B cell (primary cell): Measurements from ENCODE around the gene EGFLAM. TPM values are rescaled to one million over a fixed set of nuclear protein-coding genes. Genes with fewer than 3 reads are reported as not detected.
"Not testable (repeated sequence)": the region's sequence is repeated elsewhere in the genome, so short reads cannot be mapped to it uniquely, and the experiment has no call there.

Source experiments
- ATAC-seq: fragments of 200-7000 bp; cut with Tn5 transposase; one replicate; pipeline ENCODE4 v1.10.0; 2021; ENCODE audit warnings: low read depth, mild to moderate bottlenecking, moderate number of reproducible peaks, moderate library complexity
- CTCF ChIA-PET: fragments of 350-600 bp; sonication (Branson Sonifier 250); formaldehyde crosslinking; loops from one replicate; lab custom pipeline; 2021; ENCODE audit warnings: antibody characterized with exemption, inconsistent platforms; lab: Charles Lee
- POLR2A ChIA-PET: fragments of 350-600 bp; sonication (Branson Sonifier 250); formaldehyde crosslinking; loops from one replicate; lab custom pipeline; 2021; ENCODE audit warnings: antibody characterized with exemption; lab: Charles Lee
- DNase-seq: peaks from one replicate; pipeline ENCODE4 v3.0.0; 2013
- H2AFZ ChIP-seq: 2 replicates; pipeline ENCODE4 v1.6.1; 2012; ENCODE audit warnings: mild to moderate bottlenecking, low read depth, low read length; ENCODE audit not compliant: insufficient read depth, poor library complexity, severe bottlenecking
- H3K27ac ChIP-seq, 2 donors: 1 replicate in 1 of 2; 2 replicates in 1 of 2; pipeline ENCODE4 v1.5.1; 2012 to 2013; ENCODE audit warnings: low read length in 2 of 2, mild to moderate bottlenecking in 2 of 2, moderate library complexity in 1 of 2
- H3K27me3 ChIP-seq, 4 experiments: fragments of 200-600 bp in 1 of 4; sonication (generic) in 1 of 4; replicated peaks in 1 of 4; 1 replicate in 2 of 4; 2 replicates in 2 of 4; pipeline versions ENCODE4 v1.6.1 to v1.7.0; 2013 to 2016; ENCODE audit warnings: low read length in 3 of 4, mild to moderate bottlenecking in 2 of 4, mixed read lengths in 1 of 4, moderate library complexity in 1 of 4; ENCODE audit not compliant: insufficient read depth in 4 of 4, control insufficient read depth in 3 of 4; ENCODE audit errors: control extremely low read depth in 1 of 4
- H3K36me3 ChIP-seq, 2 experiments: replicated peaks in 1 of 2; 1 replicate in 1 of 2; 2 replicates in 1 of 2; pipeline versions ENCODE4 v1.6.1 to v1.7.1; 2013; ENCODE audit warnings: low read length in 1 of 2; ENCODE audit not compliant: insufficient read depth in 2 of 2, control insufficient read depth in 1 of 2; ENCODE audit errors: control extremely low read depth in 1 of 2, extremely low read depth in 1 of 2
- H3K4me1 ChIP-seq, 2 donors: fragments of 200-600 bp in 1 of 2; sonication (generic) in 1 of 2; 1 replicate in 1 of 2; 2 replicates in 1 of 2; pipeline versions ENCODE4 v1.5.1 to v1.6.1; 2013 to 2017; ENCODE audit warnings: low read length in 2 of 2; ENCODE audit not compliant: control insufficient read depth in 2 of 2, insufficient read depth in 2 of 2
- H3K4me2 ChIP-seq: replicated peaks from 2 replicates; pipeline ENCODE3; 2012; ENCODE audit warnings: mild to moderate bottlenecking, low read depth, low read length; ENCODE audit not compliant: poor library complexity, severe bottlenecking
- H3K4me3 ChIP-seq, 5 experiments: fragments of 200-600 bp in 1 of 5; sonication (generic) in 1 of 5; 1 replicate in 3 of 5; 2 replicates in 2 of 5; pipeline versions ENCODE4 v1.5.1 to v1.7.0; 2011 to 2016; ENCODE audit warnings: low read length in 4 of 5, mild to moderate bottlenecking in 4 of 5, low read depth in 2 of 5, control low read depth in 1 of 5, moderate library complexity in 1 of 5; ENCODE audit not compliant: insufficient read depth in 1 of 5; ENCODE audit errors: control extremely low read depth in 1 of 5, extremely low read depth in 1 of 5
- H3K79me2 ChIP-seq: fragments of 200-600 bp; sonication (generic); one replicate; pipeline ENCODE4 v1.6.0; 2016; ENCODE audit warnings: low read length; ENCODE audit not compliant: control insufficient read depth, insufficient read depth
- H3K9ac ChIP-seq: fragments of 200-600 bp; sonication (generic); 2 replicates; pipeline ENCODE4 v1.6.1; 2017; ENCODE audit warnings: mild to moderate bottlenecking, low read length, moderate library complexity
- H3K9me3 ChIP-seq, 3 donors: one replicate each; pipeline versions ENCODE4 v1.6.1 to v1.7.1; 2013; ENCODE audit warnings: low read length in 2 of 3; ENCODE audit not compliant: control insufficient read depth in 2 of 3, insufficient read depth in 1 of 3; ENCODE audit errors: control extremely low read depth in 1 of 3
- H4K20me1 ChIP-seq: 2 replicates; pipeline ENCODE4 v1.6.0; 2012; ENCODE audit warnings: mild to moderate bottlenecking, low read length; ENCODE audit not compliant: insufficient read depth, control insufficient read depth, poor library complexity, severe bottlenecking
- H3K27ac Mint-ChIP-seq: one replicate; pipeline ENCODE4 v1.8.0; 2021; ENCODE audit warnings: mixed read lengths
- H3K27me3 Mint-ChIP-seq: one replicate; pipeline ENCODE4 v1.8.0; 2021; ENCODE audit warnings: mixed read lengths
- H3K4me1 Mint-ChIP-seq: one replicate; pipeline ENCODE4 v1.8.0; 2021; ENCODE audit warnings: mixed read lengths
- H3K4me3 Mint-ChIP-seq: one replicate; pipeline ENCODE4 v1.8.0; 2021; ENCODE audit warnings: mixed read lengths
- H3K9me3 Mint-ChIP-seq: one replicate; pipeline ENCODE4 v1.8.0; 2022; ENCODE audit warnings: mixed read lengths; ENCODE audit not compliant: insufficient read depth
- EZH2 ChIP-seq: IDR thresholded peaks from 2 replicates; pipeline ENCODE4 v1.6.1; 2012; ENCODE audit warnings: borderline replicate concordance, low read depth, mild to moderate bottlenecking, moderate library complexity, low read length; ENCODE audit not compliant: insufficient read depth, poor library complexity, severe bottlenecking
- WGBS: methylation state at CpG from one replicate; pipeline ENCODE4 v1.1.5; 2013; ENCODE audit warnings: missing lambda C conversion rate; ENCODE audit not compliant: insufficient coverage; 5-methylcytosine and 5-hydroxymethylcytosine counted together
- intact Hi-C: fragments of 100-400 bp; cut with micrococcal nuclease; formaldehyde crosslinking; loops from one replicate; pipeline ENCODE4 v1.10.0; 2022
- polyA plus RNA-seq: library from polyadenylated mRNA; depleted of rRNA; stranded (reverse); fragments of >200 nt; gene quantifications from 2 replicates; pipeline ENCODE4 v1.2.3, GENCODE V29; 2012
- total RNA-seq, 2 donors: library from RNA; stranded (reverse); fragments of 120-200 nt in 1 of 2; gene quantifications; 1 replicate in 1 of 2; 2 replicates in 1 of 2; pipeline versions ENCODE4 v1.2.3 to v1.2.4, GENCODE V29; 2013 to 2022
- TF ChIP-seq, protein P1 (sequence below): fragments of 200-600 bp; IDR thresholded peaks from one replicate; pipeline ENCODE4 v1.8.0; 2022; ENCODE audit warnings: antibody characterized with exemption, mild to moderate bottlenecking

EGFLAM gene
- total and polyA plus RNA-seq, 2 donors (not counting 1 experiment from before 2014, with no cell fraction given): not detected

DNA sequence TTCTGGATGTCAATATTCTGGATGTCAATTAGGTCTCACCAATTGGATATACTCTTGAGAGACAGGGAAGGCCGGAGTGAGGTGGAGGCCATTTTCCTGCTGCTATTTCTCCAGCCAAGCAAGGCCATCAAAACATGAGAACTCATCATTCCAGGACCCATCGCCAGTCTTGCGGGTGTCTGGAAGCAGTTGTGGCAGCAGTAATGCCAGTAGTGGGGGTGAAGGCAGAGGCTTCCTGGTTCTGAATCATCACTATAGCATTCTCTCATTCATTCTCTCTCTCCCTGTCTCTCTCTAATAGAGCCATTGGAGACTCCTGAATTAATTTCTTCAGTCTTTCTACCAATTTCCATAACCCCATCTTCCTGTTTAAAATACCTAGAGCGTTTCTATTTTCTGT is 71.8 kb downstream of the EGFLAM start:
- H3K4me1 ChIP-seq: no peaks in the 10 kb centered on the region
- no peak overlapping the region for H3K4me3 ChIP-seq
- H2AFZ ChIP-seq: no peak overlapping the region
- no peak overlapping the region for H3K9ac ChIP-seq
- Mint-ChIP-seq H3K27me3 (no peaks in the 10 kb centered on the region), H3K4me3 (no peak overlapping the region), H3K27ac (no peak overlapping the region), H3K4me1 (no peaks in the 10 kb centered on the region), H3K9me3 (peaks cover 3% of the 10 kb centered on the region)
- no peak overlapping the region for H3K4me2 ChIP-seq
- TF ChIP-seq, protein P1, sequence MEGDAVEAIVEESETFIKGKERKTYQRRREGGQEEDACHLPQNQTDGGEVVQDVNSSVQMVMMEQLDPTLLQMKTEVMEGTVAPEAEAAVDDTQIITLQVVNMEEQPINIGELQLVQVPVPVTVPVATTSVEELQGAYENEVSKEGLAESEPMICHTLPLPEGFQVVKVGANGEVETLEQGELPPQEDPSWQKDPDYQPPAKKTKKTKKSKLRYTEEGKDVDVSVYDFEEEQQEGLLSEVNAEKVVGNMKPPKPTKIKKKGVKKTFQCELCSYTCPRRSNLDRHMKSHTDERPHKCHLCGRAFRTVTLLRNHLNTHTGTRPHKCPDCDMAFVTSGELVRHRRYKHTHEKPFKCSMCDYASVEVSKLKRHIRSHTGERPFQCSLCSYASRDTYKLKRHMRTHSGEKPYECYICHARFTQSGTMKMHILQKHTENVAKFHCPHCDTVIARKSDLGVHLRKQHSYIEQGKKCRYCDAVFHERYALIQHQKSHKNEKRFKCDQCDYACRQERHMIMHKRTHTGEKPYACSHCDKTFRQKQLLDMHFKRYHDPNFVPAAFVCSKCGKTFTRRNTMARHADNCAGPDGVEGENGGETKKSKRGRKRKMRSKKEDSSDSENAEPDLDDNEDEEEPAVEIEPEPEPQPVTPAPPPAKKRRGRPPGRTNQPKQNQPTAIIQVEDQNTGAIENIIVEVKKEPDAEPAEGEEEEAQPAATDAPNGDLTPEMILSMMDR: no peak
- no peak for TF ChIP-seq EZH2
- DNase-seq (no peak), ATAC-seq (no peak)
- H3K9me3 ChIP-seq: peaks cover 0 to 7% (median 0%) of the 10 kb centered on the region in 3 donors
- POLR2A ChIA-PET: no interaction called here
- no peak overlapping the region for H3K27ac ChIP-seq
- WGBS: 80% methylated on average over 1 of the region's 4 CpGs
- intact Hi-C loops: no loop called here
- H4K20me1 ChIP-seq: no peaks in the 10 kb centered on the region
- no peaks in the 10 kb centered on the region for H3K27me3 ChIP-seq
- no peaks in the 10 kb centered on the region for H3K36me3 ChIP-seq
- no peaks in the 10 kb centered on the region for H3K79me2 ChIP-seq
- CTCF ChIA-PET: no interaction called here

DNA sequence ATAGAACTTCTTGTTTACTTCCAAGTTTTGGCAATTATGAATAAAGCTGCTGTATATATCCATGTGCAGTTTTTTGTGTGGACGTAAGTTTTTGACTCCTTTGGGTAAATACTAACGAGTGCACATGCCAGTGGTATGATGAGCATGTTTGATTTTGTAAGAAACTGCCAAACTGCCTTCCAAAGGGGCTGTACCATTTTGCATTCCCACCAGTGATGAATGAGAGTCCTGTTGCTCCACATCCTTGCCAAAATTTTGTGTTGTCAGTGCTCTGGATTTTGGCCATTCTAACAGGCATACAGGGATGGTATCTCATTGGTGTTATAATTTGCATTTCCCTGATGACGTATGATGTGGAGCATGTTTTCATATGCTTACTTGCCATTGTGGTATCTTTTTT is 73.5 kb downstream of the EGFLAM start:
- CTCF ChIA-PET: no interaction called here
- intact Hi-C loops: no loop called here
- H3K27ac Mint-ChIP-seq: no peak overlapping the region

DNA sequence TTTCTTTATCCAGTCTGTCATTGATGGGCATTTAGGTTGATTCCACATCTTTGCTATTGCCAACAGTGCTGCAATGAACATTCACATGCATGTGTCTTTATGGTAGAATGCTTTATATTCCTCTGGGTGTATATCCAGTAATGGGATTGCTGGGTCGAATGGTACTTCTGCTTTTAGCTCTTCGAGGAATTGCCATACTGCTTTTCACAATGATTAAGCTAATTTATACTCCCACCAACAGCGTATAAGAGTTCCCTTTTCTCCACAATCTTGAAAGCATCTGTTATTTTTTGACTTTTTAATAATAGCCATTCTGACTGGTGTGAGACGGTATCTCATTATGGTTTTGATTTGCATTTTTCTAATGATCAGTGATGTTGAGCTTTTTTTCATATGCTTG is 74.8 kb downstream of the EGFLAM start:
- H3K36me3 ChIP-seq, H3K4me3 ChIP-seq, H3K4me3 Mint-ChIP-seq, H3K9me3 Mint-ChIP-seq, H3K9me3 ChIP-seq, H3K4me1 Mint-ChIP-seq, H3K27ac ChIP-seq, DNase-seq, H3K27me3 ChIP-seq, H3K79me2 ChIP-seq, H3K27ac Mint-ChIP-seq, POLR2A ChIA-PET, H3K4me2 ChIP-seq, H2AFZ ChIP-seq, H3K9ac ChIP-seq, H3K4me1 ChIP-seq, ATAC-seq, H3K27me3 Mint-ChIP-seq, CTCF ChIA-PET, intact Hi-C loops, H4K20me1 ChIP-seq: not testable (repeated sequence)
- WGBS: no CpG with 5 or more reads among the region's 4 CpGs

More for the DNA sequence above, 73.5 kb downstream of the EGFLAM start:
- Histone ChIP-seq H3K79me2 (no peaks in the 10 kb centered on the region), H3K27me3 (no peaks in the 10 kb centered on the region), H4K20me1 (no peaks in the 10 kb centered on the region), H3K4me3 (no peak overlapping the region), H3K4me2 (no peak overlapping the region), H3K9ac (no peak overlapping the region), H3K27ac (no peak overlapping the region), H3K4me1 (no peaks in the 10 kb centered on the region), H3K36me3 (no peaks in the 10 kb centered on the region), H2AFZ (no peak overlapping the region), H3K9me3 (peaks cover 0 to 3% (median 0%) of the 10 kb centered on the region in 3 donors)
- DNase-seq: no peak
- Mint-ChIP-seq H3K4me3 (no peak overlapping the region), H3K9me3 (peaks cover 3% of the 10 kb centered on the region), H3K4me1 (no peaks in the 10 kb centered on the region), H3K27me3 (no peaks in the 10 kb centered on the region)
- POLR2A ChIA-PET: no interaction called here
- WGBS: 66% methylated on average over 3 of the region's 3 CpGs
- TF ChIP-seq, protein P1: no peak
- TF ChIP-seq EZH2: no peak
- ATAC-seq: no peak
